ENCODE data around the gene NEK4.
A peak's percentile ranks its signal among the peaks of the same experiment; 100 is the strongest.

The NEK4 gene

GRCh38 chr3:52792961-52793695 lies 22.4 kb upstream of the NEK4 start:
- peak; percentile 16 for DNase-seq

- no peak for DNase-seq
Measured at GRCh38 chr3:52792413-52792812, 21.7 kb upstream of the NEK4 start.

- no peak for DNase-seq
Measured at GRCh38 chr3:52791928-52792327, 21.2 kb upstream of the NEK4 start.

GRCh38 chr3:52791366-52791765 lies 20.6 kb upstream of the NEK4 start:
- no peak for DNase-seq

- no peak for DNase-seq
Measured at GRCh38 chr3:52790741-52791140, 20.0 kb upstream of the NEK4 start.

- DNase-seq: no peak
Measured at GRCh38 chr3:52790337-52790736, 19.6 kb upstream of the NEK4 start.

GRCh38 chr3:52789746-52790040 lies 19.0 kb upstream of the NEK4 start:
- DNase-seq: no peak

- DNase-seq: no peak
Measured at GRCh38 chr3:52788890-52789745, 18.4 kb upstream of the NEK4 start.

- no peak for DNase-seq
Measured at GRCh38 chr3:52787672-52788625, 17.2 kb upstream of the NEK4 start.

GRCh38 chr3:52787246-52787645 lies 16.5 kb upstream of the NEK4 start:
- DNase-seq: no peak

- no peak for DNase-seq
Measured at GRCh38 chr3:52786330-52787215, 15.8 kb upstream of the NEK4 start.

- no peak for DNase-seq
Measured at GRCh38 chr3:52784931-52785590, 14.3 kb upstream of the NEK4 start.

GRCh38 chr3:52784021-52784621 lies 13.4 kb upstream of the NEK4 start:
- no peak for DNase-seq

GRCh38 chr3:52783211-52783555 lies 12.4 kb upstream of the NEK4 start:
- no peak for DNase-seq

- no peak for DNase-seq
Measured at GRCh38 chr3:52782412-52783210, 11.9 kb upstream of the NEK4 start.

- DNase-seq: no peak
Measured at GRCh38 chr3:52781741-52782140, 11.0 kb upstream of the NEK4 start.

- DNase-seq: no peak
Measured at GRCh38 chr3:52779837-52780585, 9.3 kb upstream of the NEK4 start.

GRCh38 chr3:52779011-52779836 lies 8.5 kb upstream of the NEK4 start:
- DNase-seq: peak; percentile 83

Data from suppressor macrophage treated with lipopolysaccharide for 4 hours (primary cell).